WTC11 (cell line): ENCODE data around the gene DLGAP5. TPM values are rescaled to one million over a fixed set of nuclear protein-coding genes. Genes with fewer than 3 reads are reported as not detected.

Experiments used
- ATAC-seq: fragments of 200-7000 bp; cut with Tn5 transposase; 2 replicates; pipeline ENCODE4 v1.10.0; 2021; ENCODE audit warnings: mild to moderate bottlenecking, moderate library complexity
- CTCF ChIA-PET: fragments of 300-600 bp; sonication (Branson Sonifier 250); formaldehyde crosslinking; loops from one replicate; lab custom pipeline; 2021; ENCODE audit warnings: antibody characterized with exemption; lab: Charles Lee
- POLR2A ChIA-PET: fragments of 350-600 bp; sonication (Branson Sonifier 250); formaldehyde crosslinking; loops from one replicate; lab custom pipeline; 2021; ENCODE audit warnings: antibody characterized with exemption; lab: Charles Lee
- DNase-seq: peaks from one replicate; pipeline ENCODE4 v3.0.0; 2021; ENCODE audit warnings: low spot score
- H3K27ac Mint-ChIP-seq: 2 replicates; pipeline ENCODE4 v1.8.0; 2021; ENCODE audit warnings: mixed read lengths
- H3K27me3 Mint-ChIP-seq: 2 replicates; pipeline ENCODE4 v1.8.0; 2021; ENCODE audit warnings: low read depth, mild to moderate bottlenecking, moderate library complexity, mixed read lengths
- H3K36me3 Mint-ChIP-seq: 2 replicates; pipeline ENCODE4 v1.8.0; 2021; ENCODE audit warnings: mixed read lengths
- H3K4me1 Mint-ChIP-seq: 2 replicates; pipeline ENCODE4 v1.8.0; 2022; ENCODE audit warnings: mixed read lengths
- H3K4me3 Mint-ChIP-seq: 2 replicates; pipeline ENCODE4 v1.8.0; 2021; ENCODE audit warnings: mild to moderate bottlenecking, moderate library complexity, mixed read lengths
- H3K9me3 Mint-ChIP-seq: 2 replicates; pipeline ENCODE4 v1.8.0; 2021; ENCODE audit warnings: mixed read lengths
- ARID4B ChIP-seq: sonication (generic); formaldehyde crosslinking; IDR thresholded peaks from 2 replicates; pipeline ENCODE4 v1.8.0; 2023; ENCODE audit warnings: missing genetic modification reagents, mild to moderate bottlenecking, borderline replicate concordance
- CREM ChIP-seq: sonication (generic); formaldehyde crosslinking; IDR thresholded peaks from 2 replicates; pipeline ENCODE4 v1.8.1; 2022; ENCODE audit warnings: mild to moderate bottlenecking, missing genetic modification reagents, moderate library complexity
- GTF2I ChIP-seq: fragments of 250-450 bp; sonication (Bioruptor Pico); conservative IDR thresholded peaks from 2 replicates; pipeline ENCODE4 v1.4.0; 2021; ENCODE audit warnings: mild to moderate bottlenecking
- IRF1 ChIP-seq: sonication (generic); formaldehyde crosslinking; IDR thresholded peaks from 2 replicates; pipeline ENCODE4 v1.8.0; 2023; ENCODE audit warnings: missing genetic modification reagents
- IRF2 ChIP-seq: sonication (generic); formaldehyde crosslinking; IDR thresholded peaks from 2 replicates; pipeline ENCODE4 v1.8.0; 2022; ENCODE audit warnings: low read depth, missing genetic modification reagents, borderline replicate concordance
- JUN ChIP-seq: sonication (generic); formaldehyde crosslinking; IDR thresholded peaks from 2 replicates; pipeline ENCODE4 v1.8.0; 2023; ENCODE audit warnings: mild to moderate bottlenecking, missing genetic modification reagents
- NFYB ChIP-seq: sonication (generic); formaldehyde crosslinking; conservative IDR thresholded peaks from 2 replicates; pipeline ENCODE4 v1.8.0; 2022; ENCODE audit warnings: low read depth, missing genetic modification reagents
- SMAD3 ChIP-seq: sonication (generic); formaldehyde crosslinking; IDR thresholded peaks from 2 replicates; pipeline ENCODE4 v1.8.0; 2022; ENCODE audit warnings: missing genetic modification reagents, mild to moderate bottlenecking, borderline replicate concordance
- TEAD4 ChIP-seq: sonication (generic); formaldehyde crosslinking; IDR thresholded peaks from 2 replicates; pipeline ENCODE4 v1.8.0; 2022; ENCODE audit warnings: mild to moderate bottlenecking, missing genetic modification reagents
- ZNF396 ChIP-seq: fragments of 250-450 bp; sonication (Bioruptor Pico); IDR thresholded peaks from 2 replicates; pipeline ENCODE4 v1.8.0; 2021; ENCODE audit warnings: mild to moderate bottlenecking, moderate library complexity, borderline replicate concordance
- ZNF416 ChIP-seq: fragments of 250-450 bp; sonication (Bioruptor Pico); IDR thresholded peaks from 2 replicates; pipeline ENCODE4 v1.9.0; 2021; ENCODE audit warnings: mild to moderate bottlenecking, inconsistent platforms
- ZNF671 ChIP-seq: fragments of 250-450 bp; sonication (Bioruptor Pico); IDR thresholded peaks from 2 replicates; pipeline ENCODE4 v1.8.0; 2021; ENCODE audit warnings: mild to moderate bottlenecking
- total RNA-seq: library from RNA; stranded (reverse); gene quantifications from 3 replicates; pipeline ENCODE4 v1.2.3, GENCODE V29; 2021
- TF ChIP-seq, protein P1 (sequence below): sonication (generic); formaldehyde crosslinking; IDR thresholded peaks from 2 replicates; pipeline ENCODE4 v1.8.1; 2023; ENCODE audit warnings: mild to moderate bottlenecking, missing genetic modification reagents, moderate library complexity
- TF ChIP-seq, protein P2 (sequence below): sonication (generic); formaldehyde crosslinking; IDR thresholded peaks from 2 replicates; pipeline ENCODE4 v1.8.1; 2022; ENCODE audit warnings: mild to moderate bottlenecking, missing genetic modification reagents, moderate library complexity, borderline replicate concordance
- TF ChIP-seq, protein P3 (sequence below): fragments of 250-450 bp; sonication (Bioruptor Pico); IDR thresholded peaks from 2 replicates; pipeline ENCODE4 v1.9.0; 2021; ENCODE audit warnings: mild to moderate bottlenecking
- TF ChIP-seq, protein P4 (sequence below): fragments of 250-450 bp; sonication (Bioruptor Pico); IDR thresholded peaks from 2 replicates; pipeline ENCODE4 v1.9.0; 2021; ENCODE audit warnings: mild to moderate bottlenecking
- TF ChIP-seq, protein P5 (sequence below): sonication (generic); formaldehyde crosslinking; IDR thresholded peaks from 2 replicates; pipeline ENCODE4 v1.8.1; 2023; ENCODE audit warnings: mild to moderate bottlenecking, missing genetic modification reagents
- TF ChIP-seq, protein P6 (sequence below): fragments of 250-450 bp; sonication (Bioruptor Pico); IDR thresholded peaks from 2 replicates; pipeline ENCODE4 v1.8.0; 2021; ENCODE audit warnings: mild to moderate bottlenecking

DLGAP5 gene
- total RNA-seq, 1 experiment from 2014 or later, result 141 TPM

DNA sequence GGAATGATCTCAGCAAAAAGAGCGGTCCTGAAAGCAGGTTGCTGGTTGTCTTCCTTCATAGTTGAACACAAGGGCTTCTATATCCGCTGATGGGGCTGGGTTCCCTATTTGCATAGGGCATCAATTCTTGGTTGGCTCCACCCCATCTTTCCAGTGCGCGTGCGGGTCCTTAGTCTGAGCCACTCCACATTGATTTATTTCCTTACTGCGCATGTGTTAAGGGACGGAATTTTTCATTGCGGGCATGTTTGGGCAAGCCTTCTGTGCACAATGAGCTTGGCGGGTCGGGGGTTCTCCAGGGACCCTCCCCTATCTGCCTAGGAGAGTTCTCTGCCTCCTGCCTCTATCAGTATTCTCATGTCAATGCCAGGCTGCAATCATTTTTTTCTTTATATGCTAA, 21.2 kb upstream of the DLGAP5 start:
- ATAC-seq, result no peak
- Mint-ChIP-seq H3K36me3 (no peaks in the 10 kb centered on the region), H3K27ac (no peak overlapping the region), H3K9me3 (peaks cover 6% of the 10 kb centered on the region; the same call in 1 of the 2 replicates), H3K4me3 (no peak overlapping the region), H3K27me3 (no peaks in the 10 kb centered on the region), H3K4me1 (peaks cover 13% of the 10 kb centered on the region)
- POLR2A ChIA-PET, result interaction anchor here (0.7 kb wide), 1 partner anchor 92 kb away, joined by 3 read pairs; no protein-coding TSS in a partner anchor
- CTCF ChIA-PET, result interaction anchor here (0.6 to 2.0 kb wide), 5 partner anchors 11 to 155 kb away, joined by 3 to 9 read pairs (median 5); no protein-coding TSS in a partner anchor
- TF ChIP-seq, protein P1, sequence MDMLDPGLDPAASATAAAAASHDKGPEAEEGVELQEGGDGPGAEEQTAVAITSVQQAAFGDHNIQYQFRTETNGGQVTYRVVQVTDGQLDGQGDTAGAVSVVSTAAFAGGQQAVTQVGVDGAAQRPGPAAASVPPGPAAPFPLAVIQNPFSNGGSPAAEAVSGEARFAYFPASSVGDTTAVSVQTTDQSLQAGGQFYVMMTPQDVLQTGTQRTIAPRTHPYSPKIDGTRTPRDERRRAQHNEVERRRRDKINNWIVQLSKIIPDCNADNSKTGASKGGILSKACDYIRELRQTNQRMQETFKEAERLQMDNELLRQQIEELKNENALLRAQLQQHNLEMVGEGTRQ (CRISPR knock-in tag), result no peak
- TF ChIP-seq, protein P2, sequence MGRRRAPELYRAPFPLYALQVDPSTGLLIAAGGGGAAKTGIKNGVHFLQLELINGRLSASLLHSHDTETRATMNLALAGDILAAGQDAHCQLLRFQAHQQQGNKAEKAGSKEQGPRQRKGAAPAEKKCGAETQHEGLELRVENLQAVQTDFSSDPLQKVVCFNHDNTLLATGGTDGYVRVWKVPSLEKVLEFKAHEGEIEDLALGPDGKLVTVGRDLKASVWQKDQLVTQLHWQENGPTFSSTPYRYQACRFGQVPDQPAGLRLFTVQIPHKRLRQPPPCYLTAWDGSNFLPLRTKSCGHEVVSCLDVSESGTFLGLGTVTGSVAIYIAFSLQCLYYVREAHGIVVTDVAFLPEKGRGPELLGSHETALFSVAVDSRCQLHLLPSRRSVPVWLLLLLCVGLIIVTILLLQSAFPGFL (CRISPR knock-in tag), result no peak
- TF ChIP-seq ARID4B (CRISPR knock-in tag), result no peak
- no peak for TF ChIP-seq ZNF671 (CRISPR knock-in tag)
- TF ChIP-seq CREM (CRISPR knock-in tag), result no peak
- TF ChIP-seq SMAD3 (CRISPR knock-in tag), result no peak
- TF ChIP-seq, protein P3, sequence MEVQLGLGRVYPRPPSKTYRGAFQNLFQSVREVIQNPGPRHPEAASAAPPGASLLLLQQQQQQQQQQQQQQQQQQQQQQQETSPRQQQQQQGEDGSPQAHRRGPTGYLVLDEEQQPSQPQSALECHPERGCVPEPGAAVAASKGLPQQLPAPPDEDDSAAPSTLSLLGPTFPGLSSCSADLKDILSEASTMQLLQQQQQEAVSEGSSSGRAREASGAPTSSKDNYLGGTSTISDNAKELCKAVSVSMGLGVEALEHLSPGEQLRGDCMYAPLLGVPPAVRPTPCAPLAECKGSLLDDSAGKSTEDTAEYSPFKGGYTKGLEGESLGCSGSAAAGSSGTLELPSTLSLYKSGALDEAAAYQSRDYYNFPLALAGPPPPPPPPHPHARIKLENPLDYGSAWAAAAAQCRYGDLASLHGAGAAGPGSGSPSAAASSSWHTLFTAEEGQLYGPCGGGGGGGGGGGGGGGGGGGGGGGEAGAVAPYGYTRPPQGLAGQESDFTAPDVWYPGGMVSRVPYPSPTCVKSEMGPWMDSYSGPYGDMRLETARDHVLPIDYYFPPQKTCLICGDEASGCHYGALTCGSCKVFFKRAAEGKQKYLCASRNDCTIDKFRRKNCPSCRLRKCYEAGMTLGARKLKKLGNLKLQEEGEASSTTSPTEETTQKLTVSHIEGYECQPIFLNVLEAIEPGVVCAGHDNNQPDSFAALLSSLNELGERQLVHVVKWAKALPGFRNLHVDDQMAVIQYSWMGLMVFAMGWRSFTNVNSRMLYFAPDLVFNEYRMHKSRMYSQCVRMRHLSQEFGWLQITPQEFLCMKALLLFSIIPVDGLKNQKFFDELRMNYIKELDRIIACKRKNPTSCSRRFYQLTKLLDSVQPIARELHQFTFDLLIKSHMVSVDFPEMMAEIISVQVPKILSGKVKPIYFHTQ (CRISPR knock-in tag), result no peak
- no peak for TF ChIP-seq NFYB (CRISPR knock-in tag)
- TF ChIP-seq IRF1, result no peak
- no peak for TF ChIP-seq ZNF396
- TF ChIP-seq, protein P4, sequence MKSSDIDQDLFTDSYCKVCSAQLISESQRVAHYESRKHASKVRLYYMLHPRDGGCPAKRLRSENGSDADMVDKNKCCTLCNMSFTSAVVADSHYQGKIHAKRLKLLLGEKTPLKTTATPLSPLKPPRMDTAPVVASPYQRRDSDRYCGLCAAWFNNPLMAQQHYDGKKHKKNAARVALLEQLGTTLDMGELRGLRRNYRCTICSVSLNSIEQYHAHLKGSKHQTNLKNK (CRISPR knock-in tag), result no peak
- TF ChIP-seq IRF2 (CRISPR knock-in tag), result no peak
- TF ChIP-seq GTF2I, result no peak
- no peak for TF ChIP-seq TEAD4
- TF ChIP-seq, protein P5, sequence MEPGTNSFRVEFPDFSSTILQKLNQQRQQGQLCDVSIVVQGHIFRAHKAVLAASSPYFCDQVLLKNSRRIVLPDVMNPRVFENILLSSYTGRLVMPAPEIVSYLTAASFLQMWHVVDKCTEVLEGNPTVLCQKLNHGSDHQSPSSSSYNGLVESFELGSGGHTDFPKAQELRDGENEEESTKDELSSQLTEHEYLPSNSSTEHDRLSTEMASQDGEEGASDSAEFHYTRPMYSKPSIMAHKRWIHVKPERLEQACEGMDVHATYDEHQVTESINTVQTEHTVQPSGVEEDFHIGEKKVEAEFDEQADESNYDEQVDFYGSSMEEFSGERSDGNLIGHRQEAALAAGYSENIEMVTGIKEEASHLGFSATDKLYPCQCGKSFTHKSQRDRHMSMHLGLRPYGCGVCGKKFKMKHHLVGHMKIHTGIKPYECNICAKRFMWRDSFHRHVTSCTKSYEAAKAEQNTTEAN (CRISPR knock-in tag), result no peak
- TF ChIP-seq, protein P6, sequence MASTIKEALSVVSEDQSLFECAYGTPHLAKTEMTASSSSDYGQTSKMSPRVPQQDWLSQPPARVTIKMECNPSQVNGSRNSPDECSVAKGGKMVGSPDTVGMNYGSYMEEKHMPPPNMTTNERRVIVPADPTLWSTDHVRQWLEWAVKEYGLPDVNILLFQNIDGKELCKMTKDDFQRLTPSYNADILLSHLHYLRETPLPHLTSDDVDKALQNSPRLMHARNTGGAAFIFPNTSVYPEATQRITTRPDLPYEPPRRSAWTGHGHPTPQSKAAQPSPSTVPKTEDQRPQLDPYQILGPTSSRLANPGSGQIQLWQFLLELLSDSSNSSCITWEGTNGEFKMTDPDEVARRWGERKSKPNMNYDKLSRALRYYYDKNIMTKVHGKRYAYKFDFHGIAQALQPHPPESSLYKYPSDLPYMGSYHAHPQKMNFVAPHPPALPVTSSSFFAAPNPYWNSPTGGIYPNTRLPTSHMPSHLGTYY (CRISPR knock-in tag), result no peak
- TF ChIP-seq JUN, result no peak
- no peak for TF ChIP-seq ZNF416
- DNase-seq, result no peak
